CMK (cell line): ENCODE data around the gene SNU13.
"Not testable (repeated sequence)": the region's sequence is repeated elsewhere in the genome, so short reads cannot be mapped to it uniquely, and the experiment has no call there.

Experiments used
- DNase-seq: peaks from one replicate; pipeline ENCODE4 v3.0.0-alpha.2; 2010; ENCODE audit warnings: low read depth

SNU13 gene

GRCh38 chr22:41641854-41642253 is 46.8 kb downstream of the SNU13 start:
- no peak for DNase-seq

- DNase-seq, result no peak
Measured at GRCh38 chr22:41638748-41639147, 49.9 kb downstream of the SNU13 start.

GRCh38 chr22:41638124-41638523 is 50.5 kb downstream of the SNU13 start:
- no peak for DNase-seq

GRCh38 chr22:41637623-41638022 is 51.0 kb downstream of the SNU13 start:
- not testable (repeated sequence) for DNase-seq

- no peak for DNase-seq
Measured at GRCh38 chr22:41636467-41636866, 52.2 kb downstream of the SNU13 start.

- not testable (repeated sequence) for DNase-seq
Measured at GRCh38 chr22:41634610-41635009, 54.1 kb downstream of the SNU13 start.

- DNase-seq, result not testable (repeated sequence)
Measured at GRCh38 chr22:41631615-41632014, 57.1 kb downstream of the SNU13 start.

- not testable (repeated sequence) for DNase-seq
Measured at GRCh38 chr22:41631115-41631514, 57.6 kb downstream of the SNU13 start.

- DNase-seq, result no peak
Measured at GRCh38 chr22:41625577-41625976, 63.1 kb downstream of the SNU13 start.
